Small intestine (tissue), 7 donors: Measurements from ENCODE around the gene ATP5PF. TPM values are rescaled to one million over a fixed set of nuclear protein-coding genes. Genes with fewer than 3 reads are reported as not detected.
"Not testable (repeated sequence)": the region's sequence is repeated elsewhere in the genome, so short reads cannot be mapped to it uniquely, and the experiment has no call there.

ENCODE experiments used
- DNase-seq, 2 donors: peaks; one replicate each; pipeline versions ENCODE4 v3.0.0 to v3.0.0-alpha.2; 2013
- FAIRE-seq: peaks from 2 replicates; lab custom pipeline; 2012; peaks lifted over from hg19 to GRCh38; lab: Jason Lieb, UNC
- H3K27ac ChIP-seq, 3 donors: one replicate each; pipeline ENCODE4 v1.5.1; 2013; ENCODE audit warnings: low read length in 2 of 3, mild to moderate bottlenecking in 2 of 3, control low read depth in 1 of 3, inconsistent platforms in 1 of 3, low read depth in 1 of 3, moderate library complexity in 1 of 3
- H3K27me3 ChIP-seq, 3 donors: one replicate each; pipeline ENCODE4 v1.6.1; 2013; ENCODE audit warnings: low read length in 3 of 3, inconsistent platforms in 1 of 3; ENCODE audit not compliant: control insufficient read depth in 3 of 3, insufficient read depth in 3 of 3
- H3K36me3 ChIP-seq, 3 donors: one replicate each; pipeline ENCODE4 v1.6.1; 2013; ENCODE audit warnings: low read length in 3 of 3, inconsistent platforms in 1 of 3, low read depth in 1 of 3, mild to moderate bottlenecking in 1 of 3, moderate library complexity in 1 of 3; ENCODE audit not compliant: control insufficient read depth in 3 of 3, insufficient read depth in 2 of 3
- H3K4me1 ChIP-seq, 3 donors: one replicate each; pipeline ENCODE4 v1.6.1; 2013; ENCODE audit warnings: low read length in 2 of 3, inconsistent platforms in 1 of 3, low read depth in 1 of 3, mild to moderate bottlenecking in 1 of 3, moderate library complexity in 1 of 3; ENCODE audit not compliant: control insufficient read depth in 3 of 3, insufficient read depth in 2 of 3
- H3K4me3 ChIP-seq, 3 donors: one replicate each; pipeline ENCODE4 v1.5.1; 2013; ENCODE audit warnings: low read length in 3 of 3, control low read depth in 1 of 3, inconsistent platforms in 1 of 3, low read depth in 1 of 3, mild to moderate bottlenecking in 1 of 3, moderate library complexity in 1 of 3
- H3K9me3 ChIP-seq, 2 donors: one replicate each; pipeline ENCODE4 v1.6.1; 2013; ENCODE audit warnings: low read depth in 1 of 2, low read length in 1 of 2; ENCODE audit not compliant: control insufficient read depth in 2 of 2, insufficient read depth in 1 of 2
- WGBS, 3 donors: extraction: QIAGEN DNeasy Blood & Tissue Kit; methylation state at CpG; one replicate each; pipeline ENCODE4 v1.1.7; 2013; 5-methylcytosine and 5-hydroxymethylcytosine counted together
- polyA plus RNA-seq, 4 donors: library from polyadenylated mRNA; stranded (reverse) in 3 of 4; unstranded in 1 of 4; fragments of 200-250 nt in 3 of 4; fragments of 120-200 nt in 1 of 4; gene quantifications; one replicate each; pipeline versions ENCODE4 v1.2.1 to v1.2.3, GENCODE V29; 2013
- donor health status: healthy with polysubstance abuse.
- donor health status: control.
- donor health status: control.
- donor health status: Bipolar disorder and iron deficiency.
- donor health status: healthy.

The ATP5PF gene
- polyA plus RNA-seq, 4 donors: 235 to 902 (median 549) TPM

DNA sequence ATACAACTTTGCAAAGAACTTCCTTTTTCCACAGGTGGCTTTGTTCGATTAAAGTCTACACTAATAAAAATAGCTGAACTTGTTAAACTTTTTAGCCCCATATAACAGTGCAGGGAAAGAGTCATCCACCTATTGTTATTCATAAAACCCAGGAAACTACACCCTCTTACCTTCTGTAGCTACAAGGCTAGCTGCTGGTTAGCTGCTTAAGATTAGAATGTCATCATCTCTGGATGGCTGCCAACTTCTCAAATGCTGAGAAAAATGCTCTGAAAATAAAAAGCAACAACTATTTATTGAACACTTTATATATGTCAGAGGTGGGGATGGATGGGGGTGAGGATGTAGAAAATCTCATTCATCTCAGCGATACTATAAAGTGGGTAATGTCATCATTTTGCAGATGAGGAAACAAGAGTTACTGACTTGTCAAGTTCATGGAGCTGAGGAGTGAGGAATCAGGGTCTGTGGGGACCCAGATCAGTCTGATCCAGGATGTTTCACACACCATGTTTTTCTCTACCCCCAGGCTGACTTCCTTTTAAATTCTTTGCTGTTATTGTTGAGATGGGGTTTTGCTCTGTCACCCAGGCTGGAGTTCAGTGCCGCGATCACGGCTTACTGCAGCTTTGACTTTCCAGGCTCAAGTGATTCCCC is 17.1 kb downstream of the ATP5PF start:
- no peaks in the 10 kb centered on the region for H3K27me3 ChIP-seq
- no peak for FAIRE-seq

DNA sequence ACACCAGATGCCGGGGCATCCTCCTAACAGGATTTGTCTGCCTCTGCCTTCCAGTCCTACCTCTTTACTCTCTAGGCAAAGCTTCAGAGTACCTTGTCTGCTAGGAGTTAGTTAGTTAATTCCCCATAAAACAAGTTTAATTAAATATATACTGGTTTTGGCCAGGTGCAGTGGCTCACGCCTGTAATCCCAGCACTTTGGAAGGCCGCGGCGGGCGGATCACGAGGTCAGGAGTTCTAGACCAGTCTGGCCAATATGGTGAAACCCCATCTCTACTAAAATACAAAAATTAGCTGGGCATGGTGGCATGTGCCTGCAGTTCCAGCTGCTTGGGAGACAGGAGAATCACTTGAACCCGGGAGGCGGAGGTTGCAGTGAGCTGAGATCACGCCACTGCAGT is 20.6 kb downstream of the ATP5PF start:
- H3K27me3 ChIP-seq, H3K36me3 ChIP-seq, H3K9me3 ChIP-seq, DNase-seq, FAIRE-seq, H3K4me1 ChIP-seq, H3K27ac ChIP-seq, H3K4me3 ChIP-seq: not testable (repeated sequence)
- 98 to 99% (median 99%) methylated on average over 10 of the region's 10 CpGs for WGBS, 3 donors

More for the DNA sequence above, 17.1 kb downstream of the ATP5PF start:
- no peak overlapping the region for H3K4me3 ChIP-seq
- no peak for DNase-seq
- no peaks in the 10 kb centered on the region for H3K9me3 ChIP-seq
- WGBS, 3 donors: 78 to 80% (median 79%) methylated on average over 5 of the region's 5 CpGs
- no peaks in the 10 kb centered on the region for H3K4me1 ChIP-seq
- no peak overlapping the region for H3K27ac ChIP-seq
- peaks cover 6 to 15% (median 7%) of the 10 kb centered on the region in 3 donors for H3K36me3 ChIP-seq

- FAIRE-seq (no peak), DNase-seq (no peak)
- Histone ChIP-seq H3K36me3 (no peaks in the 10 kb centered on the region), H3K4me3 (no peak overlapping the region), H3K27me3 (no peaks in the 10 kb centered on the region), H3K4me1 (no peaks in the 10 kb centered on the region), H3K27ac (no peak overlapping the region), H3K9me3 (no peaks in the 10 kb centered on the region)
- 87 to 91% (median 89%) methylated on average over 5 of the region's 5 CpGs for WGBS, 3 donors
These were observed 24.2 kb downstream of the ATP5PF start for GRCh38 chr21:25710550-25710949.

GRCh38 chr21:25709684-25710265 is 24.9 kb downstream of the ATP5PF start:
- Histone ChIP-seq H3K4me3 (no peak overlapping the region), H3K9me3 (no peaks in the 10 kb centered on the region), H3K27me3 (no peaks in the 10 kb centered on the region), H3K4me1 (no peaks in the 10 kb centered on the region), H3K27ac (no peak overlapping the region), H3K36me3 (no peaks in the 10 kb centered on the region)
- DNase-seq (no peak), FAIRE-seq (no peak)
- 85 to 93% (median 86%) methylated on average over 5 of the region's 5 CpGs for WGBS, 3 donors

DNA sequence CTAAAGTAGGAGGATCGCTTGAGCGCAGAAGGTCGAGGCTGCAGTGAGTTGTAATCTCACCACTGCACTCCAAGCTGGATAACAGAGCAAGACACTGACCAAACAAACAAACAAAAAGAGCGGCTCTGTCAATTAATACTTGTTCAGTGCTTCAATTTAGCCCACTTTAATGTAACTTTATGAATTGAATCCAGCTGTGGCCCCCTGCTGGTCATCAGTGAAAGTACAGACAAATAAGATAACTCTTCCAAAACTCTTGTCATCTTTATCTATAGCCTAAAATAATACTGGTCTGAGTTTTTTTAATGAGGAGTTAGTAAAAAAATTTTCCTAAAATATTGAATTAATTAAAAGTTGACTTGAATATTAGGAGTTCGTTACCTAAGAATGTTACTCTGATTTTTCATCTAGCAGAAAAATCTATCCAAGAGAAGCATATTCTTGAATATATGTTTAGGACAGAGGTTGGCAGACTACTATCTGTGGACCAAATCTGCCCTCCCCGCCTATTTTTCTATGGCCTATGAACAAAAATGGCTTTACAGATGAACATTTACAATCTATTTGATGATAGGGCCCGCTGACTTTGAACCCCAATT is 26.1 kb downstream of the ATP5PF start:
- no peaks in the 10 kb centered on the region for H3K9me3 ChIP-seq
- 49 to 57% (median 51%) methylated on average over 7 of the region's 7 CpGs for WGBS, 3 donors
- H3K4me3 ChIP-seq: no peak overlapping the region
- DNase-seq (peak; percentile 32 to 38), FAIRE-seq (no peak)
- H3K27ac ChIP-seq: no peak overlapping the region
- no peaks in the 10 kb centered on the region for H3K36me3 ChIP-seq
- H3K27me3 ChIP-seq: no peaks in the 10 kb centered on the region
- no peaks in the 10 kb centered on the region for H3K4me1 ChIP-seq

- H3K27me3 ChIP-seq: no peaks in the 10 kb centered on the region
- no peaks in the 10 kb centered on the region for H3K9me3 ChIP-seq
- FAIRE-seq (no peak), DNase-seq (no peak)
- H3K4me1 ChIP-seq: no peaks in the 10 kb centered on the region
- no peak overlapping the region for H3K27ac ChIP-seq
- WGBS, 3 donors: 51 to 62% (median 61%) methylated on average over 4 of the region's 4 CpGs
- H3K4me3 ChIP-seq: no peak overlapping the region
- H3K36me3 ChIP-seq: no peaks in the 10 kb centered on the region
These were observed 33.2 kb downstream of the ATP5PF start for GRCh38 chr21:25701529-25701928.

DNA sequence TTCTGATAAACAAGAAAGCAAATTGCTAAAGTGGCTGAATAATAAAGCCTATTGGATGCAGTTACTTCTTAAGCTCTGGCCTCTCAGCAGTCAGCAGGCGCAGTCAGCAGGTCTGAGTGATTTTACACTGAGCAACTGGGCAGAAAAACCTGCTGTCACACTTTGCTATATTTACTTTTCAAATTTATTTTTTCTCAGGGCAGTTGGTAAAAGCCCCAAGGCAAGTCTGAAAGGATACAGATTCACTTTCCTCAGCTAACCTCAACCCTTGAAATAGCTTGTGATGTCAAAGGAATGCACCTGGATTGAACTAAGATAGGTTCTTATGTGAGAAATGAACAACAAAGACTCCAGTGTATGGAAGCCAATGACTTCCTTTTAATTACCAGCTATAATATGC is 34.0 kb downstream of the ATP5PF start:
- DNase-seq: no peak
- Histone ChIP-seq H3K27ac (no peak overlapping the region), H3K27me3 (no peaks in the 10 kb centered on the region), H3K4me3 (no peak overlapping the region), H3K9me3 (no peaks in the 10 kb centered on the region), H3K4me1 (no peaks in the 10 kb centered on the region), H3K36me3 (no peaks in the 10 kb centered on the region)
- WGBS, 3 donors: 93 to 100% (median 96%) methylated on average over 1 of the region's 1 CpG
- no peak for FAIRE-seq

DNA sequence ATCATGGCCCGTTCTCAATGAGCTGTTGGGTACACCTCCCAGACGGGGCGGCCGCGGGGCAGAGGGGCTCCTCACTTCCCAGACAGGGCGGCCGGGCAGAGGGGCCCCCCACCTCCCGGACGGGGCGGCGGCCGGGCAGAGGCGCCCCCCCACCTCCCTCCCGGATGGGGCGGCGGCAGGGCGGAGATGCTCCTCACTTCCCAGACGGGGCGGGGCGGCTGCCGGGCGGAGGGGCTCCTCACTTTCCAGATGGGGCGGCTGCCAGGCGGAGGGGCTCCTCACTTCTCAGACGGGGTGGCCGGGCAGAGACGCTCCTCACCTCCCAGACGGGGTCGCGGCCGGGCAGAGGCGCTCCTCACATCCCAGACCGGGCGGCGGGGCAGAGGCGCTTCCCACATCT is 39.2 kb downstream of the ATP5PF start:
- H3K4me3 ChIP-seq, H3K36me3 ChIP-seq, H3K4me1 ChIP-seq, H3K27me3 ChIP-seq, H3K9me3 ChIP-seq, H3K27ac ChIP-seq, FAIRE-seq, DNase-seq: not testable (repeated sequence)
- WGBS, 3 donors: 90 to 98% (median 94%) methylated on average over 21 to 36 of the region's 36 CpGs
